T-helper 2 cell treated with Interferon-gamma antibody and Interleukin-4, amounts not matched to agents 5 μg/mL and 100 μg/mL, for 36 hours (primary cell): ENCODE results near the gene B4GALNT3.

ENCODE experiments used
- DNase-seq: peaks from one replicate; pipeline ENCODE4 v3.0.0; 2021; ENCODE audit warnings: low spot score
- H3K27ac Mint-ChIP-seq: one replicate; pipeline ENCODE4 v1.8.0; 2021; ENCODE audit warnings: mild to moderate bottlenecking, mixed read lengths
- H3K27me3 Mint-ChIP-seq: one replicate; pipeline ENCODE4 v1.8.0; 2021; ENCODE audit warnings: low read depth, mixed read lengths
- H3K36me3 Mint-ChIP-seq: one replicate; pipeline ENCODE4 v1.8.0; 2021; ENCODE audit warnings: low read depth, mixed read lengths
- H3K4me1 Mint-ChIP-seq: one replicate; pipeline ENCODE4 v1.8.0; 2021; ENCODE audit warnings: low read depth, mixed read lengths
- H3K4me3 Mint-ChIP-seq: one replicate; pipeline ENCODE4 v1.8.0; 2022; ENCODE audit warnings: mild to moderate bottlenecking, moderate library complexity, mixed read lengths
- H3K9me3 Mint-ChIP-seq: one replicate; pipeline ENCODE4 v1.8.0; 2021; ENCODE audit warnings: mixed read lengths

Gene B4GALNT3

DNA sequence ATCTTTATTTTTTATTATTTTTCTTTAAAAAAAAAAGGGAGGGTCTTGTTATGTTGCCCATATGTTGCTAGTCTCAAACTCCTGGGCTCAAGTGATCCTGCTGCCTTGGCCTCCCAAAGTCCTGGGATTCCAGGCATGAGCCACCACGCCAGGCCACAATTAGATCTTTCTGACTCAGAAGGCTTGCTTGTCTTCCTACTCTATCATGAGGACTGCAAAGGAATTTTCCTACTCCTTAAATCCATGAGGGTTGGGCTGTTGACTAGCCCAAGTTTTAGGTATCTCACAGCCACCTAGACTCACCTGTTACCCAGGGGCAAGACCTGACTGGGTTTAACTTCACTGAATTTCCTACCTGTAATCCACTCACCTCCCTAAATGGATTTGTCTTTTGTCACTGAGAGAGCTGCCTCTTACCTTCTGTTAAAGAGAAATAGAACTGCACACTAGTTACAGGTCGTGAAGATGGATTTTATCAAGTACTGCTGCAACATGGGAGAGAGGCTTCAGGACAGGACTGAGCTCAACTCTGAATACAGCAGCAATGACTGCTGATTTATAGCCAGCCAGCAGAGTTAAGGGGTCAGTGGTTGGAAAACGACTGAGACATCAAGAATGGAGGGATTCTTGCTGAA is 72.3 kb downstream of the B4GALNT3 start:
- Mint-ChIP-seq H3K4me1 (no peaks in the 10 kb centered on the region), H3K9me3 (peaks cover 4% of the 10 kb centered on the region), H3K4me3 (no peak overlapping the region), H3K27ac (no peak overlapping the region), H3K36me3 (no peaks in the 10 kb centered on the region), H3K27me3 (peaks cover 6% of the 10 kb centered on the region)
- no peak for DNase-seq

- no peaks in the 10 kb centered on the region for H3K4me1 Mint-ChIP-seq
- H3K27ac Mint-ChIP-seq, result no peak overlapping the region
- no peak overlapping the region for H3K4me3 Mint-ChIP-seq
- DNase-seq, result no peak
- peaks cover 4% of the 10 kb centered on the region for H3K9me3 Mint-ChIP-seq
- H3K27me3 Mint-ChIP-seq, result peaks cover 6% of the 10 kb centered on the region
- H3K36me3 Mint-ChIP-seq, result no peaks in the 10 kb centered on the region
Observed at GRCh38 chr12:532908-533565, 73.3 kb downstream of the B4GALNT3 start.

DNA sequence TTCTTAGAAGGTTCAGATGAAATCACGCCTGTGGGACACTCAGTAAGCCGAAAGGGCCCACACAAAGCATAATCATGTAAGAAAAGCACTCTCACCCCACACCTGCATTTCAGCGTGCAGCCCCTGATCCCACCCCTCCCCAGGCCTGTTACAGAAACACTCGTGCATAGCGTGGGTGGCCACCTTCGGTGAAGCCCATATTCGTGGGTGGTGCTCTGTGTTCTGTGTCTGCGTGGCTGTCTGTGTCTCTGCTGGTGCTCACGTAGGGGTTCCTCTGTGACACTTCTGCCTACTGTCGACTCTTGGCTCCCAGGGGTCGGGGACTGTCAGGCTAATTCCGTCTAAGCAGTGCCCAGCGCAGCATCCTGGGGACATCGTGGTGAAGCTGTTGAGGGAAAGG is 74.0 kb downstream of the B4GALNT3 start:
- Mint-ChIP-seq H3K36me3 (no peaks in the 10 kb centered on the region), H3K4me3 (no peak overlapping the region), H3K9me3 (peaks cover 4% of the 10 kb centered on the region), H3K27me3 (peaks cover 6% of the 10 kb centered on the region), H3K27ac (no peak overlapping the region), H3K4me1 (peaks cover under 1% of the 10 kb centered on the region)
- no peak for DNase-seq

DNA sequence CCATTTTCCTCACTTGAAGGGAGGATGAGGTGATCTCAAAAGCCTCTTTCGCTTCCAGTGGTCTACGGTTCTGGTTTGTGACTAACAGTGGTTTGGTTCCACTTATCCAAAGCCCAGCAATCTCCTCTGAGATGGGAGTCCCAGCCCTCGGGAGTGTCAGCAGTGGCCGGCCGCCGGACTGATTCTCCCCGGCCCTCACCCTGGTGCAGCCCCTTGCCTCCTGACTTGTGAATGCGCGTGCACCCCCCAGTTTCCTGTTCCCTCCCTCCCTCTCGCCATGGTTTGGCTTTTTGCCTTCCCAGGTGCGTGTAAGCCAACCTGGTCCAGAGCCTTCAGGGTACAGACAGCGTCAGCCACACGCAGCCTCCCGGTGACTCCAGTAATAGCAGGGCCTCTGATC is 74.5 kb downstream of the B4GALNT3 start:
- DNase-seq, result no peak
- H3K9me3 Mint-ChIP-seq, result peaks cover 4% of the 10 kb centered on the region
- H3K36me3 Mint-ChIP-seq, result no peaks in the 10 kb centered on the region
- no peak overlapping the region for H3K27ac Mint-ChIP-seq
- H3K4me3 Mint-ChIP-seq, result no peak overlapping the region
- H3K4me1 Mint-ChIP-seq, result peaks cover 6% of the 10 kb centered on the region
- H3K27me3 Mint-ChIP-seq, result peaks cover 6% of the 10 kb centered on the region

GRCh38 chr12:535396-535795 is 75.7 kb downstream of the B4GALNT3 start:
- Mint-ChIP-seq H3K27ac (no peak overlapping the region), H3K4me3 (no peak overlapping the region), H3K9me3 (peaks cover 4% of the 10 kb centered on the region)

DNA sequence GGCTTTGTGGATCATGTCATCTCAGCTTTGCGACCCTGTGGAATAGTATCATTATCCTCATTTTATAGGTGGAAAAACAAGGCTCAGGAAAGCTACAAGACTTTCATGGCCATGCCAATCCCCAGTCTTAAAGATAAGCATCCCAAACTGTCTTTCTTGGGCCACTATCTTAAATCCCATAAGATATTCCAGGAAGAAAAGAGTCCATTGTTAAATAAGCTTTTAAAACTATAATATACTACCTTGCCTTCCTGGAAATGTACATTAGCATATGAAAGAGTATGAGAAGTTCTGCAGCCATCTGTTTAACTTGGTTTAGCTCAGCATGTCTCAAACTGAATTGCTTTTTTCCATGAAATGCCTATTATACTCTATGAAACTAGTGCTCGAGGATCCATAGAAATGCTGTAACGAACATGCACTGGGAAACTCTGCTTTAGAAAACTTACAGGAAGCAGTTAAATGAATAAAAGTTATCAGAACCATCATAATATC is 77.1 kb downstream of the B4GALNT3 start:
- no peak for DNase-seq
- no peak overlapping the region for H3K27ac Mint-ChIP-seq
- peaks cover 6% of the 10 kb centered on the region for H3K27me3 Mint-ChIP-seq
- no peaks in the 10 kb centered on the region for H3K36me3 Mint-ChIP-seq
- H3K9me3 Mint-ChIP-seq, result peaks cover 4% of the 10 kb centered on the region
- H3K4me3 Mint-ChIP-seq, result no peak overlapping the region
- peaks cover 9% of the 10 kb centered on the region for H3K4me1 Mint-ChIP-seq

More at GRCh38 chr12:535396-535795, 75.7 kb downstream of the B4GALNT3 start:
- DNase-seq, result no peak
- Mint-ChIP-seq H3K27me3 (peaks cover 6% of the 10 kb centered on the region), H3K4me1 (peaks cover 9% of the 10 kb centered on the region), H3K36me3 (no peaks in the 10 kb centered on the region)

DNA sequence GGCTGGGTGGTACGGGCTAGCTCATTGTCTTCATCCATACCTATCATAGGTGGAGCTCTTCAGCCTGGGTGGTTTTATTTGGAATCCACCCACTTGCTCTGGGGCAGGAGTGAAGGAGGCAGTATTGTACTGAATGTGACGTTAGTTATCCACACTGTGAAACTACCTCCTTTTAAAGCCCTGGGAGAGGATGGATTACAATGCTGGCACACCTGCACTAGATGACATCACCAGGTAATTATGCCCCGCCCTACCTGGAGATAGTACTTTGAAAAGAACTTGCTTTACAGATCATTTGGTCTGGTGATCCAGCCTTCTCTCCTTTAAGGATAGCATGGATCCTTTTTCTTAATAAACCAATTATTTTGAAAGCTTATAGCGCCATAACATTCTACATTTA is 78.0 kb downstream of the B4GALNT3 start:
- no peak for DNase-seq
- Mint-ChIP-seq H3K36me3 (no peaks in the 10 kb centered on the region), H3K27ac (no peak overlapping the region)

DNA sequence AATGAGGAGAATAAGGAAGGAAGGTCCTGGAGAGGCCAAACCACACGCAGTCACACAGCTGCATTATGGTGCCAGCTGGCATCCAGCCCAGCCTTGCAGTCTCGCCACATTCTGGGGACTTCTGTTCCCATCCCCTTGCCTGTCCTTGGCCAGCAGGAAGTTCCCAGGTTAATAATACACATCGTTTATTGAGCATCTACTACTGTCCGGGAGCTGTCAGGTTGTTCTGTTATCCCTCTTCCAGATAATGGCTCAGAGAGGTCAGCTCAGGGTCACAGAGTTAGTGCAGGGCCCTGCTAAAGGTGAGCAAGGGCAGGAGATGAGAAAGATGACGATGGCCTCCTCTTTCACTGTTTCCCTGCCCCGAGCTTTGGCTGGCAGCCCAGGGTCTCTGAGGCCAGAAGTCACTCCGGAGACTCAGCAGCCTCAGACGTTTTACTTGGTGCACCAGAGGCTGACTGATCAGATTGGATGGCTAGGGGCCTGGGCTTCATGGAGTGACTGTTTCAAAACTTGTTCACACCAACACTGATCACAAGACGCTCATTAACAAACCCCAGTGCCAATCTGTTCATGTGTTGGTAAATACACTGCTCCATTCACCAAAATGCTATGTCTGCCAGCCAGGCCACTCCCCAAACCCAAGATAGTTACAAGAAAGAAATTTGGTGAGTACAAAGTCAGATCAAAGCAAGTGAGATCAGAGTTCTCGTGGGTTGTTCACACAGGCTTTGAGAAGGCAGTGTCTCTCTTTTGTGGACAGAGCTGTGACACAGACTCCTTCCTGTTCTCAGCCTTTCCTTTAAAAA is 79.2 kb downstream of the B4GALNT3 start:
- H3K36me3 Mint-ChIP-seq, result no peaks in the 10 kb centered on the region
- peak overlapping the region; percentile 52 for H3K27ac Mint-ChIP-seq
- H3K9me3 Mint-ChIP-seq, result no peaks in the 10 kb centered on the region
- peaks cover 6% of the 10 kb centered on the region for H3K27me3 Mint-ChIP-seq
- H3K4me3 Mint-ChIP-seq, result no peak overlapping the region
- DNase-seq, result no peak
- H3K4me1 Mint-ChIP-seq, result peaks cover 9% of the 10 kb centered on the region

More for the DNA sequence above, 78.0 kb downstream of the B4GALNT3 start:
- H3K9me3 Mint-ChIP-seq, result no peaks in the 10 kb centered on the region
- H3K4me3 Mint-ChIP-seq, result no peak overlapping the region
- peaks cover 9% of the 10 kb centered on the region for H3K4me1 Mint-ChIP-seq
- peaks cover 6% of the 10 kb centered on the region for H3K27me3 Mint-ChIP-seq

GRCh38 chr12:539540-540310 is 80.0 kb downstream of the B4GALNT3 start:
- Mint-ChIP-seq H3K9me3 (no peaks in the 10 kb centered on the region), H3K4me3 (no peak overlapping the region)

DNA sequence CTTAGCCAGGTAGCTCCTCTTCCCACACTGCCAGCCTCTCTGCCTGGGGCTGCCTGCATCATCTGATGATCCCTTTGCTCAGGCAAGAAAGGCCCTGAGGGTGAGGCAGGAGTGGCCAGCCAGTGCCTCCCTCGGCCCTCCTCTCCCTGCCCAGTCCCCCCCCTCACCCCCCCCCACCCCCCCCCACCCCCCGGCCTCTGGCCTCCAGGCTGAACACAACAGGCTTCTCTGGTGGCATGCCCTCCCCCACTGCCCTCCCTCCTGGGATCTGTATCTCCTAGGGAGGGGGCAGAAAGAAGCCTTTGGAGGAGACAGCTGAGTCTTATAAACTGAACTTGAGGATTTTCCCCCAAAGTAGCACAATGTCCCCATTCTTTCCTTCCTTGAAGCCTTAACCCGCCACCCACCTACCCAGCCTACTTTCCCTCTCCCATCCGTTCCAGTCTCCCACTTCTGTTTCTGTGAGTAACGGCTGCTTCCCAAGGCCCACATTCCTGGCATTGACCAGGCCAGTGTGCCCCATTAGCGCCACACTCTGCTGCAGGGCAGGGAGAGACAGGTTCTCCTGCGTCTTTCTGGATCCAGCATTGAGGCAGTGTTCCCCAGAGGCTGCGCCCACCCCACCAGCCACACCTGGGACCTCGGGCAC is 82.1 kb downstream of the B4GALNT3 start:
- peaks cover 11% of the 10 kb centered on the region for H3K27me3 Mint-ChIP-seq
- DNase-seq, result no peak
- H3K4me1 Mint-ChIP-seq, result peaks cover 12% of the 10 kb centered on the region
- no peaks in the 10 kb centered on the region for H3K9me3 Mint-ChIP-seq
- H3K27ac Mint-ChIP-seq, result no peak overlapping the region
- H3K4me3 Mint-ChIP-seq, result no peak overlapping the region
- no peaks in the 10 kb centered on the region for H3K36me3 Mint-ChIP-seq

More at GRCh38 chr12:539540-540310, 80.0 kb downstream of the B4GALNT3 start:
- no peaks in the 10 kb centered on the region for H3K36me3 Mint-ChIP-seq
- no peak for DNase-seq
- H3K4me1 Mint-ChIP-seq, result peaks cover 9% of the 10 kb centered on the region
- H3K27ac Mint-ChIP-seq, result no peak overlapping the region
- H3K27me3 Mint-ChIP-seq, result peaks cover 11% of the 10 kb centered on the region

- Mint-ChIP-seq H3K4me3 (no peak overlapping the region), H3K4me1 (peaks cover 15% of the 10 kb centered on the region), H3K27ac (no peak overlapping the region), H3K9me3 (no peaks in the 10 kb centered on the region), H3K36me3 (no peaks in the 10 kb centered on the region), H3K27me3 (peaks cover 11% of the 10 kb centered on the region)
- no peak for DNase-seq
Observed at GRCh38 chr12:542395-543113, 82.8 kb downstream of the B4GALNT3 start.

GRCh38 chr12:543114-543451 is 83.3 kb downstream of the B4GALNT3 start:
- no peak for DNase-seq
- H3K9me3 Mint-ChIP-seq, result no peaks in the 10 kb centered on the region
- H3K36me3 Mint-ChIP-seq, result no peaks in the 10 kb centered on the region
- H3K4me3 Mint-ChIP-seq, result no peak overlapping the region
- H3K27me3 Mint-ChIP-seq, result peaks cover 11% of the 10 kb centered on the region
- peaks cover 15% of the 10 kb centered on the region for H3K4me1 Mint-ChIP-seq
- no peak overlapping the region for H3K27ac Mint-ChIP-seq

DNA sequence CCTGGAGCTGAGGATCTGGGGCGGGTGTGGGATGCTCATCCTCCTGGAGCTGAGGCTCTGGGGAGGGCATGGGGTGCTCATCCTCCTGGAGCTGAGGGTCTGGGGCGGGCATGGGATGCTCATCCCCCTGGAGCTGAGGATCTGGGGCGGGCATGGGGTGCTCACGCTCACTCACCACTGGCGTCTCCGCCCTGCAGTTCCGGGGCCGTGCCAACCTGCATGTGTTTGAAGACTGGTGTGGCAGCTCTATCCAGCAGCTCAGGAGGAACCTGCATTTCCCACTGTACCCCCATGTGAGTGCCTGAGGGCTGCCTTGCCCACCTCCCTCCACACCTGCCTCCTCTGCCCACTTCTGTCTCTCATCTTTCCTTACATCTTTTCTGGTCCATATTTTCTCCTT is 84.4 kb downstream of the B4GALNT3 start:
- Mint-ChIP-seq H3K36me3 (no peaks in the 10 kb centered on the region), H3K9me3 (no peaks in the 10 kb centered on the region), H3K27ac (no peak overlapping the region), H3K27me3 (peaks cover 11% of the 10 kb centered on the region), H3K4me1 (peaks cover 10% of the 10 kb centered on the region), H3K4me3 (no peak overlapping the region)
- DNase-seq, result no peak
